HepG2 (cell line): ENCODE data around the gene SKI. TPM values are rescaled to one million over a fixed set of nuclear protein-coding genes. Genes with fewer than 3 reads are reported as not detected.

Source experiments
- ARNT ChIP-seq: fragments of 450-650 bp; IDR thresholded peaks from 2 replicates; pipeline ENCODE4 v1.6.1; 2017
- HIVEP1 ChIP-seq: sonication (generic); formaldehyde crosslinking; IDR thresholded peaks from 2 replicates; pipeline ENCODE4 v1.4.0; 2020; ENCODE audit warnings: mild to moderate bottlenecking, missing genetic modification reagents
- RBFOX2 ChIP-seq: fragments of 200-400 bp; formaldehyde crosslinking; IDR thresholded peaks from 2 replicates; pipeline ENCODE4 v1.6.1; 2017; ENCODE audit warnings: low read depth, mild to moderate bottlenecking, low read length
- ZNF292 ChIP-seq: sonication (generic); formaldehyde crosslinking; IDR thresholded peaks from 2 replicates; pipeline ENCODE4 v1.8.1; 2022; ENCODE audit warnings: mild to moderate bottlenecking, low read depth, missing genetic modification reagents, borderline replicate concordance
- ZNF33B ChIP-seq: sonication (generic); formaldehyde crosslinking; IDR thresholded peaks from 2 replicates; pipeline ENCODE4 v1.5.1; 2020; ENCODE audit warnings: mild to moderate bottlenecking, missing genetic modification reagents
- ZNF350 ChIP-seq: sonication (generic); formaldehyde crosslinking; IDR thresholded peaks from 2 replicates; pipeline ENCODE4 v1.4.0; 2020; ENCODE audit warnings: mild to moderate bottlenecking, low read depth, missing genetic modification reagents, borderline replicate concordance
- ZNF674 ChIP-seq: sonication (generic); formaldehyde crosslinking; IDR thresholded peaks from 2 replicates; pipeline ENCODE4 v1.5.0; 2020; ENCODE audit warnings: low read depth, mild to moderate bottlenecking, missing genetic modification reagents
- ZNF780A ChIP-seq: sonication (generic); formaldehyde crosslinking; IDR thresholded peaks from 2 replicates; pipeline ENCODE4 v1.8.0; 2022; ENCODE audit warnings: mild to moderate bottlenecking, missing genetic modification reagents, moderate library complexity
- polyA plus RNA-seq, 8 experiments: library from polyadenylated mRNA; depleted of rRNA in 3 of 8; stranded (reverse) in 7 of 8; unstranded in 1 of 8; fragments of >200 nt; fragmentation: Illumina TruSeq in 4 of 8; extraction: Trizol in 4 of 8; gene quantifications; 2 replicates each; pipeline versions ENCODE4 v1.2.1 to v1.2.3, GENCODE V29; 2011 to 2016; ENCODE audit warnings: low read depth in 4 of 8, missing spikeins in 1 of 8, mixed read lengths in 1 of 8; ENCODE audit not compliant: insufficient read depth in 1 of 8
- total RNA-seq, 5 experiments: library from RNA; depleted of rRNA; stranded (reverse); fragments of >200 nt; fragmentation: Illumina TruSeq; extraction: Trizol; gene quantifications; 2 replicates each; pipeline ENCODE4 v1.2.3, GENCODE V29; 2016; ENCODE audit warnings: low read depth in 1 of 5
- TF ChIP-seq, protein P1 (sequence below), 2 experiments: fragments of 450-650 bp in 1 of 2; sonication (generic) in 1 of 2; formaldehyde crosslinking in 1 of 2; IDR thresholded peaks; 2 replicates each; pipeline versions ENCODE4 v1.6.1 to v1.8.0; 2016 to 2022; ENCODE audit warnings: antibody characterized with exemption in 1 of 2, mild to moderate bottlenecking in 1 of 2, missing genetic modification reagents in 1 of 2
- TF ChIP-seq, protein P2 (sequence below): sonication (generic); formaldehyde crosslinking; IDR thresholded peaks from 2 replicates; pipeline ENCODE4 v1.5.0; 2020; ENCODE audit warnings: mild to moderate bottlenecking, missing genetic modification reagents
- TF ChIP-seq, protein P3 (sequence below): sonication (generic); formaldehyde crosslinking; IDR thresholded peaks from 2 replicates; pipeline ENCODE4 v1.8.0; 2022; ENCODE audit warnings: missing genetic modification reagents, mild to moderate bottlenecking, borderline replicate concordance
- TF ChIP-seq, protein P4 (sequence below), 2 experiments: sonication (generic) in 1 of 2; formaldehyde crosslinking in 1 of 2; IDR thresholded peaks; 2 replicates each; pipeline versions ENCODE4 v1.4.0 to v1.6.1; 2018 to 2020; ENCODE audit warnings: missing genetic modification reagents in 2 of 2, borderline replicate concordance in 1 of 2, low read depth in 1 of 2, mild to moderate bottlenecking in 1 of 2, missing biosample characterization in 1 of 2

Gene SKI
- total and polyA plus RNA-seq, 2 of the 13 experiments (the other 11 are each of a cell fraction or from before 2014, with no cell fraction given), result 4.7 to 6.9 TPM

DNA sequence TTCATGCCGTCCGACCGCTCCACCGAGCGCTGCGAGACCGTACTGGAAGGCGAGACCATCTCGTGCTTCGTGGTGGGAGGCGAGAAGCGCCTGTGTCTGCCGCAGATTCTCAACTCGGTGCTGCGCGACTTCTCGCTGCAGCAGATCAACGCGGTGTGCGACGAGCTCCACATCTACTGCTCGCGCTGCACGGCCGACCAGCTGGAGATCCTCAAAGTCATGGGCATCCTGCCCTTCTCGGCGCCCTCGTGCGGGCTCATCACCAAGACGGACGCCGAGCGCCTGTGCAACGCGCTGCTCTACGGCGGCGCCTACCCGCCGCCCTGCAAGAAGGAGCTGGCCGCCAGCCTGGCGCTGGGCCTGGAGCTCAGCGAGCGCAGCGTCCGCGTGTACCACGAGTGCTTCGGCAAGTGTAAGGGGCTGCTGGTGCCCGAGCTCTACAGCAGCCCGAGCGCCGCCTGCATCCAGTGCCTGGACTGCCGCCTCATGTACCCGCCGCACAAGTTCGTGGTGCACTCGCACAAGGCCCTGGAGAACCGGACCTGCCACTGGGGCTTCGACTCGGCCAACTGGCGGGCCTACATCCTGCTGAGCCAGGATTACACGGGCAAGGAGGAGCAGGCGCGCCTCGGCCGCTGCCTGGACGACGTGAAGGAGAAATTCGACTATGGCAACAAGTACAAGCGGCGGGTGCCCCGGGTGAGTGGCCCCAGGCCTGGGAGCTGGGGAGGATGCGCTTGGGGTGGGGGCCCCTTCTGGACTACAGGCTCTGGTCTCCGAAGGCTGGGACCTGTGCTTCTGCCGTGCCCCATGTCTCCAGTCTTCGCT, 1.1 kb downstream of the SKI start (continued):
- TF ChIP-seq, protein P1, sequence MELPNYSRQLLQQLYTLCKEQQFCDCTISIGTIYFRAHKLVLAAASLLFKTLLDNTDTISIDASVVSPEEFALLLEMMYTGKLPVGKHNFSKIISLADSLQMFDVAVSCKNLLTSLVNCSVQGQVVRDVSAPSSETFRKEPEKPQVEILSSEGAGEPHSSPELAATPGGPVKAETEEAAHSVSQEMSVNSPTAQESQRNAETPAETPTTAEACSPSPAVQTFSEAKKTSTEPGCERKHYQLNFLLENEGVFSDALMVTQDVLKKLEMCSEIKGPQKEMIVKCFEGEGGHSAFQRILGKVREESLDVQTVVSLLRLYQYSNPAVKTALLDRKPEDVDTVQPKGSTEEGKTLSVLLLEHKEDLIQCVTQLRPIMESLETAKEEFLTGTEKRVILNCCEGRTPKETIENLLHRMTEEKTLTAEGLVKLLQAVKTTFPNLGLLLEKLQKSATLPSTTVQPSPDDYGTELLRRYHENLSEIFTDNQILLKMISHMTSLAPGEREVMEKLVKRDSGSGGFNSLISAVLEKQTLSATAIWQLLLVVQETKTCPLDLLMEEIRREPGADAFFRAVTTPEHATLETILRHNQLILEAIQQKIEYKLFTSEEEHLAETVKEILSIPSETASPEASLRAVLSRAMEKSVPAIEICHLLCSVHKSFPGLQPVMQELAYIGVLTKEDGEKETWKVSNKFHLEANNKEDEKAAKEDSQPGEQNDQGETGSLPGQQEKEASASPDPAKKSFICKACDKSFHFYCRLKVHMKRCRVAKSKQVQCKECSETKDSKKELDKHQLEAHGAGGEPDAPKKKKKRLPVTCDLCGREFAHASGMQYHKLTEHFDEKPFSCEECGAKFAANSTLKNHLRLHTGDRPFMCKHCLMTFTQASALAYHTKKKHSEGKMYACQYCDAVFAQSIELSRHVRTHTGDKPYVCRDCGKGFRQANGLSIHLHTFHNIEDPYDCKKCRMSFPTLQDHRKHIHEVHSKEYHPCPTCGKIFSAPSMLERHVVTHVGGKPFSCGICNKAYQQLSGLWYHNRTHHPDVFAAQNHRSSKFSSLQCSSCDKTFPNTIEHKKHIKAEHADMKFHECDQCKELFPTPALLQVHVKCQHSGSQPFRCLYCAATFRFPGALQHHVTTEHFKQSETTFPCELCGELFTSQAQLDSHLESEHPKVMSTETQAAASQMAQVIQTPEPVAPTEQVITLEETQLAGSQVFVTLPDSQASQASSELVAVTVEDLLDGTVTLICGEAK (IDR thresholded peaks at IDR 0.05), result no peak
- TF ChIP-seq, protein P1 (CRISPR knock-in tag; IDR thresholded peaks at IDR 0.05), result no peak
- no peak for TF ChIP-seq ZNF292 (CRISPR knock-in tag)
- no peak for TF ChIP-seq ZNF350 (CRISPR knock-in tag)
- TF ChIP-seq ZNF674, result peak; percentile 40; the same call in 1 of the 2 replicates
- TF ChIP-seq, protein P2, sequence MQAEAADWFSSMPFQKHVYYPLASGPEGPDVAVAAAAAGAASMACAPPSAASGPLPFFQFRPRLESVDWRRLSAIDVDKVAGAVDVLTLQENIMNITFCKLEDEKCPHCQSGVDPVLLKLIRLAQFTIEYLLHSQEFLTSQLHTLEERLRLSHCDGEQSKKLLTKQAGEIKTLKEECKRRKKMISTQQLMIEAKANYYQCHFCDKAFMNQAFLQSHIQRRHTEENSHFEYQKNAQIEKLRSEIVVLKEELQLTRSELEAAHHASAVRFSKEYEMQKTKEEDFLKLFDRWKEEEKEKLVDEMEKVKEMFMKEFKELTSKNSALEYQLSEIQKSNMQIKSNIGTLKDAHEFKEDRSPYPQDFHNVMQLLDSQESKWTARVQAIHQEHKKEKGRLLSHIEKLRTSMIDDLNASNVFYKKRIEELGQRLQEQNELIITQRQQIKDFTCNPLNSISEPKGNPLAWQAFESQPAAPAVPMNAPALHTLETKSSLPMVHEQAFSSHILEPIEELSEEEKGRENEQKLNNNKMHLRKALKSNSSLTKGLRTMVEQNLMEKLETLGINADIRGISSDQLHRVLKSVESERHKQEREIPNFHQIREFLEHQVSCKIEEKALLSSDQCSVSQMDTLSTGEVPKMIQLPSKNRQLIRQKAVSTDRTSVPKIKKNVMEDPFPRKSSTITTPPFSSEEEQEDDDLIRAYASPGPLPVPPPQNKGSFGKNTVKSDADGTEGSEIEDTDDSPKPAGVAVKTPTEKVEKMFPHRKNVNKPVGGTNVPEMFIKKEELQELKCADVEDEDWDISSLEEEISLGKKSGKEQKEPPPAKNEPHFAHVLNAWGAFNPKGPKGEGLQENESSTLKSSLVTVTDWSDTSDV (CRISPR knock-in tag), result no peak
- TF ChIP-seq, protein P3, sequence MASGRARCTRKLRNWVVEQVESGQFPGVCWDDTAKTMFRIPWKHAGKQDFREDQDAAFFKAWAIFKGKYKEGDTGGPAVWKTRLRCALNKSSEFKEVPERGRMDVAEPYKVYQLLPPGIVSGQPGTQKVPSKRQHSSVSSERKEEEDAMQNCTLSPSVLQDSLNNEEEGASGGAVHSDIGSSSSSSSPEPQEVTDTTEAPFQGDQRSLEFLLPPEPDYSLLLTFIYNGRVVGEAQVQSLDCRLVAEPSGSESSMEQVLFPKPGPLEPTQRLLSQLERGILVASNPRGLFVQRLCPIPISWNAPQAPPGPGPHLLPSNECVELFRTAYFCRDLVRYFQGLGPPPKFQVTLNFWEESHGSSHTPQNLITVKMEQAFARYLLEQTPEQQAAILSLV (CRISPR knock-in tag), result no peak
- no peak for TF ChIP-seq ARNT
- TF ChIP-seq, protein P4, sequence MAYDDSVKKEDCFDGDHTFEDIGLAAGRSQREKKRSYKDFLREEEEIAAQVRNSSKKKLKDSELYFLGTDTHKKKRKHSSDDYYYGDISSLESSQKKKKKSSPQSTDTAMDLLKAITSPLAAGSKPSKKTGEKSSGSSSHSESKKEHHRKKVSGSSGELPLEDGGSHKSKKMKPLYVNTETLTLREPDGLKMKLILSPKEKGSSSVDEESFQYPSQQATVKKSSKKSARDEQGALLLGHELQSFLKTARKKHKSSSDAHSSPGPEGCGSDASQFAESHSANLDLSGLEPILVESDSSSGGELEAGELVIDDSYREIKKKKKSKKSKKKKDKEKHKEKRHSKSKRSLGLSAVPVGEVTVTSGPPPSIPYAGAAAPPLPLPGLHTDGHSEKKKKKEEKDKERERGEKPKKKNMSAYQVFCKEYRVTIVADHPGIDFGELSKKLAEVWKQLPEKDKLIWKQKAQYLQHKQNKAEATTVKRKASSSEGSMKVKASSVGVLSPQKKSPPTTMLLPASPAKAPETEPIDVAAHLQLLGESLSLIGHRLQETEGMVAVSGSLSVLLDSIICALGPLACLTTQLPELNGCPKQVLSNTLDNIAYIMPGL (CRISPR knock-in tag; IDR thresholded peaks at IDR 0.05; ENCODE audit: borderline replicate concordance in 1 of 2, low read depth in 1 of 2), result 0 out of 4 replicates have a peak, but pooled peaks of 1 of the 2 experiments have one; percentile 39
- 0 out of 2 replicates have a peak, but pooled peaks have one; percentile 12 for TF ChIP-seq HIVEP1 (CRISPR knock-in tag)
- 0 out of 2 replicates have a peak, but pooled peaks have one; percentile 12 for TF ChIP-seq ZNF780A (CRISPR knock-in tag)
- no peak for TF ChIP-seq ZNF33B (CRISPR knock-in tag)
- peak; percentile 63 for TF ChIP-seq RBFOX2
